Measurements from ENCODE around the gene CORO7. TPM values are rescaled to one million over a fixed set of nuclear protein-coding genes. Genes with fewer than 3 reads are reported as not detected.

The CORO7 gene
- polyA plus RNA-seq, 2 of the 4 experiments (the other 2 are of a cell fraction): 6.0 to 11.9 TPM

GRCh38 chr16:4408323-4408690, 8.1 kb downstream of the CORO7 start (continued):
- TF ChIP-seq, protein P1, sequence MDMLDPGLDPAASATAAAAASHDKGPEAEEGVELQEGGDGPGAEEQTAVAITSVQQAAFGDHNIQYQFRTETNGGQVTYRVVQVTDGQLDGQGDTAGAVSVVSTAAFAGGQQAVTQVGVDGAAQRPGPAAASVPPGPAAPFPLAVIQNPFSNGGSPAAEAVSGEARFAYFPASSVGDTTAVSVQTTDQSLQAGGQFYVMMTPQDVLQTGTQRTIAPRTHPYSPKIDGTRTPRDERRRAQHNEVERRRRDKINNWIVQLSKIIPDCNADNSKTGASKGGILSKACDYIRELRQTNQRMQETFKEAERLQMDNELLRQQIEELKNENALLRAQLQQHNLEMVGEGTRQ (IDR thresholded peaks at IDR 0.05): no peak
- TF ChIP-seq BHLHE40 (IDR thresholded peaks at IDR 0.05; ENCODE audit: low read depth, low read length) (no peak), NFE2L2 (conservative IDR thresholded peaks at IDR 0.05; ENCODE audit: low read length) (no peak), CBX2 (IDR thresholded peaks at IDR 0.05; ENCODE audit: borderline replicate concordance, low read depth) (no peak), HOXA7 (CRISPR knock-in tag; IDR thresholded peaks at IDR 0.05) (no peak)

DNA sequence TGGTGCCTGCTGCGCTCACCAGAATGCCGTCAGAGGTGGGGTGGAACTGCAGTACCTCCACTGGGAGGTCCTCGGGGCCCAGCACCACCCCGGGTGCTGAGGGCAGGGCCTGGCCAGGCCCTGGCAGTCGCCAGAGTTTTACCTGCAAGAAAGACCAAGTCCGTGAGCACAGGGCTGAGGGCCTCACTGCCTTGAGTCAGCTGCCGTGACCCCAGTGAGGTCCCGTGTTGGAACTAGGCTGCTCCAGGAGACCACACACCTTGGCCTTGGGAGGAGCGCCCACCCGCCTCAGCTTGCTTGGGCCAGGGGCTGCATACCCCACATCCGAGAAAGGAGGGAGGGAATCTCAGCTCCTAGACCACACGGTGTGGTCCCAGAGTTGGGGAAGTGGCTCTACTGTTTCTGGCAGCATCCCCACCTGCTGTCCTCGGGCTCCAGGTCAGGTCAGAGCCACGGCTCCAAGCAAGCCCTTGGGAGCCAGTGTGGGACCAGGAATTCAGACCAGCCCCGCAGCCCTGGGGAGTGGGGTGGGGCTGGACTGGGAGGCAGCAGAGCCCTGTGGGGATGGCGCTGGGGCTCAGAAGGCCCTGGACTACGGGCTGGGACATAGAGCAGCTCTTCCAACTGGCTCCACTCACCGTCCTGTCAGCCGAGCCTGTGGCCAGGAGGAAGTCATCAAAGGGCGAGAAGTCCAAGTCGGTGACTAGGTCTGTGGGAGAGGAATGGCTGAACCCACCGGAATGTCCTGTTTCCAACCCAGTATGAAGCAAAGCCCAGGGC, 8.7 kb downstream of the CORO7 start:
- Histone ChIP-seq H3K4me1 (no peaks in the 10 kb centered on the region), H3K9me3 (no peaks in the 10 kb centered on the region), H3K27ac (no peak overlapping the region), H3K4me2 (no peak overlapping the region), H3K4me3 (no peak overlapping the region)
- no peak for ATAC-seq
- WGBS (ENCODE audit: missing lambda C conversion rate): 95% methylated on average over 18 of the region's 22 CpGs
- DNase-seq (ENCODE audit: low read depth in 1 of 2, low spot score in 1 of 2): no peak
- ChIA-PET CTCF (interaction anchor here (1.2 to 32.6 kb wide), 3 partner anchors 23 to 97 kb away, joined by 3 to 833 read pairs (median 638); partner anchors contain the start of gene VASN), POLR2A (no interaction called here)
- no peak for FAIRE-seq
- TF ChIP-seq FOXS1 (CRISPR knock-in tag; IDR thresholded peaks at IDR 0.05) (no peak), JUN (IDR thresholded peaks at IDR 0.05) (no peak), CEBPB (IDR thresholded peaks at IDR 0.05) (no peak)
- TF ChIP-seq, protein P2, sequence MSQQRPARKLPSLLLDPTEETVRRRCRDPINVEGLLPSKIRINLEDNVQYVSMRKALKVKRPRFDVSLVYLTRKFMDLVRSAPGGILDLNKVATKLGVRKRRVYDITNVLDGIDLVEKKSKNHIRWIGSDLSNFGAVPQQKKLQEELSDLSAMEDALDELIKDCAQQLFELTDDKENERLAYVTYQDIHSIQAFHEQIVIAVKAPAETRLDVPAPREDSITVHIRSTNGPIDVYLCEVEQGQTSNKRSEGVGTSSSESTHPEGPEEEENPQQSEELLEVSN (IDR thresholded peaks at IDR 0.05; ENCODE audit: borderline replicate concordance, low read depth): no peak

GRCh38 chr16:4404967-4405696, 11.3 kb downstream of the CORO7 start:
- Histone ChIP-seq H3K4me1 (peaks cover 4% of the 10 kb centered on the region; the same call in 1 of the 3 replicates), H3K27ac (no peak overlapping the region), H3K4me2 (no peak overlapping the region), H3K4me3 (no peak overlapping the region), H3K9me3 (no peaks in the 10 kb centered on the region)
- no peak for ATAC-seq
- POLR2A ChIA-PET: interaction anchor here (1.2 to 1.5 kb wide), 2 partner anchors 132 to 133 kb away, joined by 3 to 5 read pairs; partner anchors contain the start of gene TFAP4
- TF ChIP-seq CEBPB (IDR thresholded peaks at IDR 0.05) (no peak), HEYL (CRISPR knock-in tag; IDR thresholded peaks at IDR 0.05) (no peak), HOXA7 (CRISPR knock-in tag; IDR thresholded peaks at IDR 0.05) (no peak), BCL3 (IDR thresholded peaks at IDR 0.05) (no peak), ZFP36 (IDR thresholded peaks at IDR 0.05; ENCODE audit: borderline replicate concordance, partially characterized antibody) (no peak), JUN (IDR thresholded peaks at IDR 0.05) (no peak), ZC3H11A (IDR thresholded peaks at IDR 0.05) (no peak), RNF2 (IDR thresholded peaks at IDR 0.05; ENCODE audit: borderline replicate concordance, low read depth) (no peak), EHMT2 (IDR thresholded peaks at IDR 0.05; ENCODE audit: low read depth) (no peak), CBX2 (IDR thresholded peaks at IDR 0.05; ENCODE audit: borderline replicate concordance, low read depth) (no peak), MAFK (IDR thresholded peaks at IDR 0.05; ENCODE audit: partially characterized antibody) (no peak), JUNB (IDR thresholded peaks at IDR 0.05) (no peak), NPAS2 (CRISPR knock-in tag; IDR thresholded peaks at IDR 0.05; ENCODE audit: borderline replicate concordance) (no peak)
- WGBS (ENCODE audit: missing lambda C conversion rate): 89% methylated on average over 19 of the region's 24 CpGs
- FAIRE-seq: no peak
- no peak for DNase-seq (ENCODE audit: low read depth in 1 of 2, low spot score in 1 of 2)
- CTCF ChIA-PET: interaction anchor here (1.3 to 32.6 kb wide), 17 partner anchors 12 to 186 kb away, joined by 3 to 833 read pairs (median 31); partner anchors contain the start of genes CORO7, GLIS2, PAM16 and VASN

Data from A549 (cell line).